ENCODE measurements around the gene FRMD4B. TPM values are rescaled to one million over a fixed set of nuclear protein-coding genes. Genes with fewer than 3 reads are reported as not detected.

The FRMD4B gene
- polyA plus RNA-seq, 2 of the 4 experiments (the other 2 are of a cell fraction): 0.92 to 5.9 TPM

DNA sequence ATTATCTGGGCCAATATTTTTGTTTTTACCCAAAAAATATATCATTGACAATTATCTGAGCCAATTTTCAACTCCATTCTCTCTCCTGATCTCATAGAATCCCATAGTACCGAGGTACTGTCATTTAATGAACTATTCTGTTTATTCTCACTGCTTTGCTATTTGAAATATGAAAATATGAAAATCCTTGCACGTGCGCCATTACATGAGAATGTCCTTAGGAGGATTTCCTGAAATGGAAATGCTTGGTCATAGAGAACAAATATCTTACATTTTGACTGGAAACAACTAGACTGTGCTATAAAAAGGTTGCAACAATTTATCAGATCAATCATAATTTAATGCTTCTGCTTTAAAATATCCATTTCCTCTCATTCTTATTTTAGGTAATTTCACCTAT lies 18.3 kb downstream of the FRMD4B start:
- CTCF ChIA-PET: no interaction called here
- POLR2A ChIA-PET: no interaction called here
- H3K4me2 ChIP-seq: no peak overlapping the region
- TF ChIP-seq ZC3H11A (IDR thresholded peaks at IDR 0.05) (no peak), ZSCAN20 (CRISPR knock-in tag; IDR thresholded peaks at IDR 0.05) (no peak), SREBF2 (IDR thresholded peaks at IDR 0.05) (no peak), JUN (IDR thresholded peaks at IDR 0.05) (no peak), NFE2L2 (conservative IDR thresholded peaks at IDR 0.05; ENCODE audit: low read length) (no peak), FOSB (CRISPR knock-in tag; IDR thresholded peaks at IDR 0.05) (no peak), HOXB5 (CRISPR knock-in tag; IDR thresholded peaks at IDR 0.05) (no peak), KDM1A (IDR thresholded peaks at IDR 0.05; ENCODE audit: low read depth) (no peak)
- 66% methylated on average over 3 of the region's 3 CpGs for WGBS (ENCODE audit: missing lambda C conversion rate)
- H3K9me3 ChIP-seq: no peaks in the 10 kb centered on the region
- H3K4me1 ChIP-seq: no peaks in the 10 kb centered on the region
- no peak overlapping the region for H3K4me3 ChIP-seq
- no peak for FAIRE-seq
- no peak for DNase-seq (ENCODE audit: low read depth in 1 of 2, low spot score in 1 of 2)
- ATAC-seq: no peak
- H3K27ac ChIP-seq: no peak overlapping the region

DNA sequence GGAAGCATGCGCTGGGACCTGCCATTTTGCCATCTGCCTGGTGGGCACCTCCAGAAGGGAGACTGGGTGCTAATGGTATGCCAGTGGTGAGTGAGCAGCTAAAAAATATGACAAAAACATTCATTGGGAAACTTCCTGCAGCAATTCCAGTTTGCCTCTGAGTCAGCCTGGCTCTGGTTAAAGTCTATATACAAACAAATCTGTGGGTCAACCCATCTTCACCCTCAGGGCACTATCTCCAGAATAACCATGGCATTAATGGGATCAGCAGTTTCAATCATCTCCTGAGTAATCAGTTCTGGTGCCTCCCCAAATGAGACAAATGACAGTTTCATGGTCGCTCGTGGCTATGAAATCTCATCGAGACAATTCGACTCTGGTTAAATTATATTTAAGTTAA lies 21.5 kb downstream of the FRMD4B start:
- CTCF ChIA-PET: interaction anchor here (0.8 kb wide), 1 partner anchor 209 kb away, joined by 3 read pairs; no protein-coding TSS in a partner anchor
- no peak overlapping the region for H3K27ac ChIP-seq
- no peak for DNase-seq (ENCODE audit: low read depth in 1 of 2, low spot score in 1 of 2)
- POLR2A ChIA-PET: no interaction called here
- no peak for FAIRE-seq
- no peak for ATAC-seq
- H3K4me1 ChIP-seq: no peaks in the 10 kb centered on the region
- H3K4me3 ChIP-seq: no peak overlapping the region
- TF ChIP-seq TP53 (CRISPR knock-in tag; IDR thresholded peaks at IDR 0.05): no peak
- TF ChIP-seq, protein P1, sequence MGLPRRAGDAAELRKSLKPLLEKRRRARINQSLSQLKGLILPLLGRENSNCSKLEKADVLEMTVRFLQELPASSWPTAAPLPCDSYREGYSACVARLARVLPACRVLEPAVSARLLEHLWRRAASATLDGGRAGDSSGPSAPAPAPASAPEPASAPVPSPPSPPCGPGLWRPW (IDR thresholded peaks at IDR 0.05): no peak
- TF ChIP-seq, protein P2, sequence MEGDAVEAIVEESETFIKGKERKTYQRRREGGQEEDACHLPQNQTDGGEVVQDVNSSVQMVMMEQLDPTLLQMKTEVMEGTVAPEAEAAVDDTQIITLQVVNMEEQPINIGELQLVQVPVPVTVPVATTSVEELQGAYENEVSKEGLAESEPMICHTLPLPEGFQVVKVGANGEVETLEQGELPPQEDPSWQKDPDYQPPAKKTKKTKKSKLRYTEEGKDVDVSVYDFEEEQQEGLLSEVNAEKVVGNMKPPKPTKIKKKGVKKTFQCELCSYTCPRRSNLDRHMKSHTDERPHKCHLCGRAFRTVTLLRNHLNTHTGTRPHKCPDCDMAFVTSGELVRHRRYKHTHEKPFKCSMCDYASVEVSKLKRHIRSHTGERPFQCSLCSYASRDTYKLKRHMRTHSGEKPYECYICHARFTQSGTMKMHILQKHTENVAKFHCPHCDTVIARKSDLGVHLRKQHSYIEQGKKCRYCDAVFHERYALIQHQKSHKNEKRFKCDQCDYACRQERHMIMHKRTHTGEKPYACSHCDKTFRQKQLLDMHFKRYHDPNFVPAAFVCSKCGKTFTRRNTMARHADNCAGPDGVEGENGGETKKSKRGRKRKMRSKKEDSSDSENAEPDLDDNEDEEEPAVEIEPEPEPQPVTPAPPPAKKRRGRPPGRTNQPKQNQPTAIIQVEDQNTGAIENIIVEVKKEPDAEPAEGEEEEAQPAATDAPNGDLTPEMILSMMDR (IDR thresholded peaks at IDR 0.05): no peak
- no peak for TF ChIP-seq POLR2A (IDR thresholded peaks at IDR 0.05; ENCODE audit: low read length)
- TF ChIP-seq FOXS1 (CRISPR knock-in tag; IDR thresholded peaks at IDR 0.05): no peak
- H3K4me2 ChIP-seq: no peak overlapping the region
- WGBS (ENCODE audit: missing lambda C conversion rate): 78% methylated on average over 5 of the region's 5 CpGs
- H3K9me3 ChIP-seq: no peaks in the 10 kb centered on the region

DNA sequence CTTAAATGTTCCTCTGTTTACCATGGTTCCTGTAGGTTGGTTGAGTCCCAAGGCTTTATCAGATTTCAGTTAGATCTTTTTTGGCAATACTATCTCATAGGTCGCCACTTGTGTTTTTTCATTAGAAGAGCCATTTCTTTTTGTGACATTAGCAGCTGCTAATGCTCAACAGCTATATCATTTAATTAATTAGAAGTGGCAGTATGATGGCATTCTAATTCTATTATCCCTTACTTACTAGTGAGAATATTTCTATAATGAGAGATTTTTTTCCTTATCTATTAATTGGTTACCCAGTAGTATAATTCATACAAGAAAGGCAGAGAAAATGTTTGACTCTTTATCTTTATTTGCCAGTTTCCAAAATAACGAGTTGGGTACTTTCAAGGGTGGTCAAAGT lies 25.2 kb downstream of the FRMD4B start:
- POLR2A ChIA-PET: no interaction called here

DNA sequence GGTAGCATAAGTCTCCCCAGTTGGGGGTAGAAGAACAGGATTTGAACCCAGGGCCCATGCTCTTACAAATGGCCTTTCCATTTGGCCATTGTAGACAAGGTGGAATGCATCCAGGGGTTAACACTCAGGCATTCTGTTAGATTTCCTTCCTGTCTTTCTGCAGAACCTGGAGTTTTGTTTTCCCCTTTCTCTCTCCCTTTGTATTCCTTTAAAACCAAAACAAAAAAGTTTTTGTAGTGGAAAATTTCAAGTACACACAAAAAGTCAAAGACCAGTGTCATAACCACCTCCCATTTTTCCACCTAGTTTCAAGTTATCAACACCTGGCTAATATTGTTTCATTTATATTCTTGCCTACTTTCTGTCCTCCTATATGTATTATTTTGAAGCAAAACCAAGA lies 26.0 kb downstream of the FRMD4B start:
- ATAC-seq: no peak
- CTCF ChIA-PET: interaction anchor here (1.5 kb wide), 1 partner anchor 17 kb away, joined by 3 read pairs; no protein-coding TSS in a partner anchor
- no peak for TF ChIP-seq POLR2AphosphoS2 (conservative IDR thresholded peaks at IDR 0.05; ENCODE audit: low read length)
- TF ChIP-seq CHD4 (IDR thresholded peaks at IDR 0.05; ENCODE audit: borderline replicate concordance): no peak
- no peak for TF ChIP-seq MAFK (IDR thresholded peaks at IDR 0.05; ENCODE audit: partially characterized antibody)
- no peak for TF ChIP-seq EHF (CRISPR knock-in tag; IDR thresholded peaks at IDR 0.05)
- TF ChIP-seq, protein P3, sequence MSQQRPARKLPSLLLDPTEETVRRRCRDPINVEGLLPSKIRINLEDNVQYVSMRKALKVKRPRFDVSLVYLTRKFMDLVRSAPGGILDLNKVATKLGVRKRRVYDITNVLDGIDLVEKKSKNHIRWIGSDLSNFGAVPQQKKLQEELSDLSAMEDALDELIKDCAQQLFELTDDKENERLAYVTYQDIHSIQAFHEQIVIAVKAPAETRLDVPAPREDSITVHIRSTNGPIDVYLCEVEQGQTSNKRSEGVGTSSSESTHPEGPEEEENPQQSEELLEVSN (IDR thresholded peaks at IDR 0.05; ENCODE audit: borderline replicate concordance, low read depth): no peak
- no peak for TF ChIP-seq FOSL2 (IDR thresholded peaks at IDR 0.05)
- no peak for TF ChIP-seq FOSL2 (CRISPR knock-in tag; IDR thresholded peaks at IDR 0.05)
- TF ChIP-seq, protein P4, sequence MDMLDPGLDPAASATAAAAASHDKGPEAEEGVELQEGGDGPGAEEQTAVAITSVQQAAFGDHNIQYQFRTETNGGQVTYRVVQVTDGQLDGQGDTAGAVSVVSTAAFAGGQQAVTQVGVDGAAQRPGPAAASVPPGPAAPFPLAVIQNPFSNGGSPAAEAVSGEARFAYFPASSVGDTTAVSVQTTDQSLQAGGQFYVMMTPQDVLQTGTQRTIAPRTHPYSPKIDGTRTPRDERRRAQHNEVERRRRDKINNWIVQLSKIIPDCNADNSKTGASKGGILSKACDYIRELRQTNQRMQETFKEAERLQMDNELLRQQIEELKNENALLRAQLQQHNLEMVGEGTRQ (IDR thresholded peaks at IDR 0.05): no peak
- no peak for TF ChIP-seq SMC3 (IDR thresholded peaks at IDR 0.05)
- no peak for TF ChIP-seq KDM5A (IDR thresholded peaks at IDR 0.05)
- TF ChIP-seq CEBPB (IDR thresholded peaks at IDR 0.05): no peak

More for the DNA sequence above, 25.2 kb downstream of the FRMD4B start:
- DNase-seq (ENCODE audit: low read depth in 1 of 2, low spot score in 1 of 2): no peak
- no peak for FAIRE-seq
- no peaks in the 10 kb centered on the region for H3K4me1 ChIP-seq
- TF ChIP-seq HOXA7 (CRISPR knock-in tag; IDR thresholded peaks at IDR 0.05): no peak
- CTCF ChIA-PET: interaction anchor here (1.5 kb wide), 1 partner anchor 17 kb away, joined by 3 read pairs; no protein-coding TSS in a partner anchor
- ATAC-seq: no peak
- WGBS (ENCODE audit: missing lambda C conversion rate): 27% methylated on average over 2 of the region's 2 CpGs
- H3K27ac ChIP-seq: no peak overlapping the region
- no peak overlapping the region for H3K4me3 ChIP-seq
- H3K4me2 ChIP-seq: no peak overlapping the region
- H3K9me3 ChIP-seq: no peaks in the 10 kb centered on the region

More for the DNA sequence above, 26.0 kb downstream of the FRMD4B start:
- Histone ChIP-seq H3K4me3 (no peak overlapping the region), H3K27ac (no peak overlapping the region), H3K9me3 (no peaks in the 10 kb centered on the region), H3K4me2 (no peak overlapping the region), H3K4me1 (no peaks in the 10 kb centered on the region)
- POLR2A ChIA-PET: no interaction called here
- FAIRE-seq (no peak), DNase-seq (ENCODE audit: low read depth in 1 of 2, low spot score in 1 of 2) (no peak)

Data from A549 (cell line).